HG03432 (cell line): ENCODE data around the gene ARX.

ENCODE experiments used
- ATAC-seq: cut with Tn5 transposase; IDR thresholded peaks from one replicate; pipeline ENCODE4 v1.9.1; 2021; ENCODE audit warnings: mild to moderate bottlenecking, moderate library complexity; ENCODE audit not compliant: unreplicated experiment

Gene ARX

DNA sequence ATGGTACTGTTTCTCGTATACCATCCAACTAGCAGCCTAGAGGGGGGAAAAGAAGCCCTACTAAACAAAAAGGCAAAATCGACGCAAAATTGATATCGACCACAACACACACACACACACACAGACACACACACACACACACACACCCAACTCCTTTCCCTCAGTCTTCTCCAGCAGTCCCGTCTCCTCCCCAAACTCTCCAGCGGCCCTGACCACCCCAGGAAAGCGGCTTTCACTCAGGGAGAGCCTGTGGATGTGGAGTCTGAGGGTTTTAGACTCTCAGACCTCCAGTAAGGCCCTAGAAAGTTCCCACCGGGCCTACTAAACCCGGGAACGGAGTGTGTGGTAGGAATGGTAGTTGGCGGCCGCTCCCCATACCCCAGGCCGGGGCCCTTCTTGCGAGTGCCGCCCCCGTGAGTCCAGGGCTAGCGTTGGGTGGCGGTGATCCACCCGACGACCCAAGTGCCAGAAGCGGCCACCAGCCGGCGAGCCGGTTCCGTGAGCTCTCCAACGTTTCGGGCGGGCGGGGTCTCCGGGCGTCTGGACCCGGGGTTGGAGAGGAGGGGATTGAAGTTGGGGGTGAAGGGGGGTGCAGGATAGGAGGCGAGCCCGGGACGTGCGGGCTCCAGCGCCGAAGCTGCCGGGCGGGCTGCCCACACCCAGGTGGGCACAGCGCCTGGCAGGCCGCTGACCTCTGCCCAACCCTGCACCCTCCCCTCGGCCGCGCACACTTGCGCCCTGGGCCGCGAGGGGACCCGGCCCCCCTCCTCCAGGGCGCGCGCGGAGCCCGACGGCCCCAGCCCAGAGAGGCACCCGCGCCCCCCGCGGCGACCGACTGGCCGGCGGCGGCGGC, 13.7 kb downstream of the ARX start:
- ATAC-seq = no peak

DNA sequence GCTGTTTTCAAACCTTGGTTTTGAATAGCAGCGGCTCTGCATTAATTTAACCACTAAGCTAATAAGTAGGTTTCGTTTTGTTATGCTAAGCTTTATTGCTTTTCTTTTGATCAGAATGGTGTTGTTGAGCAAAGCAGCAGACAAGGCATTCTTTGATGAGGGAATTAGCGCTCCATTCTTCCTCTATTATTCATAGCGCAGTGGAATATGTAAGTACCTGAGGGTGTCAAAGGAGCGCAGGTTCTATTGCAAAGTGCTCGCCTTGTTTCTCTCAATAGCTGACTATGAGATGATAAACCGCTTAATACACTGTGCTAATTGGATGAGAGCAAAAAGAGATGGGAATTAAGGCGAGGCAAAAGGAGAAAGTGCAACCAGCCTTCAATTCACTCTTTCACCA, 16.3 kb downstream of the ARX start:
- ATAC-seq = no peak

DNA sequence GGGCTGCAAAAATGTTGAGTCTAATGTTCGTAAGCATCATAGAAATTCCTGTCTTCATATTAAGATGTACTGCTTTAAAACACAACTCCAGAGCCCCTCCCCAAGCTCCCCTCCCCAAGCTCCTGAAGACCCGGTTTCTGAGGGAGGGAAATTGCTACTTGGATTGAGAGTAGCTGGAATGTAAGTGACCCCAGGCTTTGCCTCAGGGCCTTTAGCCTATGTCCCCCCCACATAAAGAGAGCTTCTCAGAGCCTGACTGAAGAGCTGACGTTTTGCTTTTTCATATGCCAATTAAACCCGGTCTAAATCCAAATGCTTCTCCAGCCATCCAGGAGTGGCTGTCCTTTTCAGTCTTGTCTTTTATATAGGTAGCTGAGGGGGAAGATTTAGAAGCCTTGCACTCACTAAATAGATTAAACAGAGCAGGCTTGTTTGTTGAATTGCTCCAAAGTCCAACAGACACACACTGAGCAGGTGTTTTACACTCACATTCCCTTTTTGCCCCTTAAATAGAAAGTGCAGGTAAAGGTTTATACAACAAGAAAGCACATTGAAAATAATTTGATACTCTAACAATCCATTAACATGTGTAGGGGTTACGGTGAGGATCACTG, 19.6 kb downstream of the ARX start:
- no peak for ATAC-seq

DNA sequence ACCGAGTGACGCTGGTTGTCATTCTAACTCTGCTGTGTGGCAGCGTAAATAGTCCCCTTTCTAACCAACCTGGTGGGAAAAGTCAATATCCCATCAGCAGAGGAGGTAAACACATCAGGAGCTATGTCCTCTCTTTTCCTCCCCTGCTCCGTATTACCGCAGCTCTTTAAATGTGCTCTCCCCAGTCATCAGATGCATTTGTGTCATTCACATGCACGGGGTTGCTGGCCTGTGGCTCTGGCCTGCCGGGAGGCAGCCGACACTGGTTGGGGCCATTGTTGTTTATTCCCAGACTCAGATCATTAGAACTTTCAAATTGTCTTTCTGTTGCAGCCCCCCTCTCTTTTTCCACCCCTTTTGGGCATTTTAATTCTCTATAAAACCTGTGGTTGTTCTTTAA, 21.9 kb downstream of the ARX start:
- ATAC-seq = no peak

DNA sequence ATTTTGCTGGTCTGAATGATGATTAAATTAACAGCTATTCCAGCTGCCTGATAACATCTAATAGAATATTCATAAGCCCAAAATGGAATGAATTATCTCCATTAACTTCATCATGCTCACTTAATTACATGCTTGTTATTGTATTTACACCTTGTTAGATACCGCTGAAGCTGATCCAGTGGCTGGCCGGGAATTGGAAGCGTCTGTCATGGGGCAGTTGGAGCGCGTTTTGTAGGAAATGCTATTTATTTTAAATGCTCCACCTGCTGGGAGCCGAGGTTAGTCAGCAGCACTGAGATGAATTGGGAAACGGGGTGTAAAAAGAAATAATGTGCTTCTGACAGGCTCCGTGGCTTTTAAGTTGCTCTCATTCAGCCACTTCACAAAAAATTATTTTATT, 25.2 kb downstream of the ARX start:
- no peak for ATAC-seq

DNA sequence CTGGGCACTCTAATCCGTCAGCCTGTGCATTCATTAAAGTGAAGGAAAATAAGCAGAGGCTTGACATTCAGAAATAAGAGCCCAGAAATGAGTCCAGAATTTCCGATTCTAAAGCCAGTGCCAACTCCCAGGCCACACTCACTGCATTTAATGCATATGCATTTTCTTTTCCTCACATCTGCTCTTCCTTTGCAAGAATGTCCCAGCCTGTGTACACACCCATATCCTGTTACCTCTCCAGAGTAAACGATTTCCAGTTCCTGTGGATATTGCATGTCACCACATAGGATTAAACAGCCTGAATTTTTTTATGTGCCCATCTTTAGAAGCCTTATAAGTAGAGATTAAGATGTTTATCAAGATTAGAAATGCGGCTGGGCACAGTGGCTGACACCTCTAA, 27.5 kb downstream of the ARX start:
- ATAC-seq = no peak

DNA sequence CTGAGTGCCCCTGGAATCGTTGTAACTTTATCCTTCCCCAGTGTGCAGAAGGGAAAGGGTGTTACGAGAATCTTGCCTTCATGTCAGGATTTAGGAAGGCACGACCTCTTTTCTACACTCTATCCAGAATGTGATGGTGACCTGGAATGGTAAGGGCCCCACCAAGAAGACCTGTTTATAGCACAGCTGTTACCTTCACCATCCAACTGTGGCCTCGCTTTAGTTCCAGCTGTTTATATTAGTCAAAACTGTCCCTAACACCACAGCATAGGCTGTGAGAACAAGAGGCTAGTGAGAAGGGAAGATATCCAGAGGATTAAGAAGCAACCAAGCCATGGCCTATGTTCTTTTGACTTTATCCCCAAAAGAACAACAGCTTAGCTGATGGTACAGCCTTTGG, 28.0 kb downstream of the ARX start:
- ATAC-seq = no peak

DNA sequence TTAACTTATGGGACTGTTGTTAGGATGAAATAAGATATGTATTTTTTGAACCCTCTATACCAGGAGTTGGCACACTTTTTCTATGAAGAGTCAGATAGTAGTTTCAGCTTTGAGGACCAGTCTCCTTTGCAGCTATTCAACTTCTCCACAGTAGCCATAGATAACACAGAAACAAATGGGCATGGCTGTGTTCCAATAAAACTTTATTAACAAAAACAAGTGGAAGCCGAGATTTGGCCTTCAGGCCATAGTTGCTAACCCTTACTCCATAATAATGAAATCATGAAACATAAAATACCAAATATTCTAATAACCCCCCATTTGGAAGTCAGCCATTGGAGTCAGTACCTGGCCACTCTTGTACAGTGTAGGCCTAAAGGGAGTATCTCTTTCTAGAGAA, 30.6 kb downstream of the ARX start:
- no peak for ATAC-seq

DNA sequence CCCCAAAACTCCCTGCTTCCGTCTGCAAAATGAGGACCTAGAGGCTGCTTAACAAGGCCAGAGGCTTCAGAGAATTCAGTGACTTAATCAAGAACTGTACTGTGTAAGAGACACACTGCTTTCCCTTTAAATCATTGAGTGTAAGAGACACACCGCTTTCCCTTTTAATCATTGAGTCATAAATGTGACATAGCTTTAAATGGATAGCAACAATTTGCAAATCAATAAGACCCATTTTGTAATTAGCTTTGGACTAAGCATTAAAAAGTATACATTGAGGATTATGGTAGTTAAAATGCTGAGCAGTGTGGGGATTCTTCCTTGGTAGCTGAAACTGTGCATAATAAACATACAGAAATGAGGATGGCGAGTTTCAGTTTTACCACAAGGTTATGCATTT, 31.8 kb downstream of the ARX start:
- ATAC-seq = no peak

DNA sequence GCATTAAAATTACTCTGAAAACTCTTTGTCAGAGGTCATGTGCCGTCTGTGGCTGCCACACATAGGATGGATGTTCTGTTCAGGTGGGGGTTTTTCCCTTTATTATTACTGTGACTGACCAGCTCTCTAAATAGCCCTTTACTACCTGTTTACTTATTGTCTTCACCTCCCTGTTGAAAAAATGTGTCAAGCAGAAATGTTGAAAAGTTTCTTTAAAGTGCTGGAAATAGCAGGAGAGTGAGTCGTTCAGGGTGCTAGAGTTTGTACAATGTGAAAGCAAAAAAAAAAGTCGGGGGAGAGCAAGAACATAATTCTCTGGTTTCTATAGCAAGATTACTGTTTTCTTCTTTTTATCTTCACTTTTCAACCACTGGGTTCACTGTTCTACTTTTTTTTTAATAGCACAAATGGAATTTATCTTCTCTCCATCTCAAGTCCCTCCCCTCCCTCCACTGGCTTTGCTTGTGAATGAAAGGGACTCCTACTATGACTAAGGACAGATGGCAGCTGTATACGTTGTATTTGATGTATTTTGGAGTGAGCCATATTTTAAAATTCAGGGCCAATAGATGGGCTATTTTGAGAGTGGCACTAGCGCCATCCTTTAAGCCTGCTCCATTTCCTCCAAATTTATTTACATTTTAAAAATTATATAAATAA, 33.3 kb downstream of the ARX start:
- no peak for ATAC-seq

DNA sequence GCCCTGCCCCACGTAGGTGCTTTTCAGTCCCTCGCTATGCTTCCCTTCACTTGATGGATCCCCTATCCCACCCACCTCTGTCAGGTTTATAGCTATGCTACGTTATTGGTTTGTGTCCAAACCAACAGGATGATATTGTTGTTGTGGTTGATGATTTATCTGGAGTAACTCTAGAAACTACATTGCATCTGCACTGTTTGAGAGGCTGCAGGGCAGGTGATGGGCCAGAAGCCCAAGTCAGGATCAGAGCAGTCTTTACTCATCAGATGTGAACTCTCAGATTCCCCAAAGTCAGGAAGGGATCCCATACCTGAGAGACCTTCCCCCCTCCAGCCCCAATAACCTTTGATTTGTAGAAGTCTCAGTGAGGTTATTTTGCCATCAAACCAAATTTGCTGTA, 34.7 kb downstream of the ARX start:
- ATAC-seq = no peak

DNA sequence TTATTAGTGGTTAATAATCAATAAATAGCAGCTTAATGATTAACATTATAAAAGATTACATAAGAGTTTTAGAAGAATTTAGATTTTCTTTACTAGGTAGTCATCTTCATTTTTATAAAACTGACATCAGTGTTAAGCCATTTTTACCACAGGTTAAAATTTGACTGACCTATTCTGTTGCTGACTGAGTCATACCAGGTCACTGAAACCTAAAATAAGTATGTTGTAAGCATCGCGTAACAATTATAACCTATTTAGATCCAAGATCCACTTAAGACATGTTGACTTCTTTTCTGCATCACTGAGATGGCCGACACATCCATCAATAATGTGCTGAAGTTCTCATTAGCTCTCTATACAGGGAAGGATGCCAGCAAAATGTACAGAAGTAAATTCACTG, 36.7 kb downstream of the ARX start:
- ATAC-seq = no peak

DNA sequence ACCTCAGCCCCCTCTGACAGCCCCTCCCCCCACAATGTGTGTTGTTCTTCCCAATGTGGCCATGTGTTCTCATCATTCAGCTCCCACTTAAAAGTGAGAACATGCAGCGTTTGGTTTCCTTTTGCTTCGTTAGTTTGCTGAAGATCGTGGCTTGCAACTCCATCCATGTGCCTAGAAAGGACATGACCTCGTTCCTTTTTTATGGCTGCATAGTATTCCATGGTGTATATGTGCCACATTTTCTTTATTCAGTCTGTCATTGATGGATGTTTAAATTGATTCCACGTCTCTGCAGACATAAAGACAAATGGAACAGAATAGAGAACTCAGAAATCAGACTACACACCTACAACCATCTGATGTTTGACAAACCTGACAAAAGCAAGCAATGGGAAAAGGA, 46.0 kb downstream of the ARX start:
- no peak for ATAC-seq

DNA sequence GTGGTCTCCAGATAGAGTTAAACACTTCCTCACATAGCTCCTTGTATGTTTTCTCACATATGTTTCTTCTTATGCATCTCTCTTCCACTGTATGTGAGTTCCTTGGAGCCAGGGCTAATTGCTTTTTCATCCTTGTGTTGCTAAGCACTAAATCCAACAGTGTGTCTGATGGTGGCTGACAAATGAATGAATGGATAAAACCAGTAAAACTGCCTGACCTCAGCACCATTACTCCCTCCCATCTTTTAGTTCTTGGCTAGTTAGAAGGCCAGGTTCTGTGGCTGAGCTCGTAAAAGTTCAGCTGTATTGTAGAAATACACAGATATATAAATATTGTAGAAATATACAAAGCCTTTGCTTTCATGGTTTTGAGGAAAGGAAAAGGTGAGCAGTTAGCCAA, 50.4 kb downstream of the ARX start:
- ATAC-seq = no peak

DNA sequence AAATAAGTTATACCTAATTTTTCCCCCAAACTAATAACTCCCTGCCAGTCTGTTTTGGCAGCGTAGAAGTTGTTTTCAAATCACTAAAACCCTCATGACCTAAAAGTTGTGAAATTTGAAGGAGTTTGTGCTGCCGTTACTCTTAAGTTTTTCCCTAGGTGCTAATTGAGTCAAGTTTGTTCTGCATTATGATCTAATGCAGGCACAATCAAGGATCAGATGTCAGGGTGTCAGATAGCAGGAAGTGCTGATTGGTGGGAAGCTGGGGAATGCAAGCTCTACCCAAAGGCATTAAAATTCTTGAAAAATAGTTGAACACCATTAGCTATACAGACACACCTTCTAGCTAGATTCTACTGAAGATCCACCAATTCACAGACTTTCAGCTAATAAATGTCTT, 51.9 kb downstream of the ARX start:
- no peak for ATAC-seq

DNA sequence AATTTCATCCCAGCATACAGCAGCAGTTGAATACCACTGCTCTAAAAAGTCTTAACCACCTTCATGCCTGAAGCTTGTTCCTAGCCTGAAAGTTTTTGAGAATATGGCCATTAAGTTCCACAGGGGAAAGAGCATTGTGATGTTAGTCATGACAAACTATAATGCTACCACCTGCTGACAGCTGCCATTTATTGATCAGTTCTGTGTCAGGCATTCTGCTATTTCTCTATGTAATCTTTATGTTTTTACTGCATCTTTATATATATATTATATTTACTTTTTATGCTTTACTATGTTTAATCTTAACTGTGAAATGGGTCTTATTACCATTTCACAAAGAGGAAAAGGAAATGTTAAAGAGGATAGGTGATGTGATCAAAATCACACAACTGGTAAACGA, 54.0 kb downstream of the ARX start:
- ATAC-seq = no peak

DNA sequence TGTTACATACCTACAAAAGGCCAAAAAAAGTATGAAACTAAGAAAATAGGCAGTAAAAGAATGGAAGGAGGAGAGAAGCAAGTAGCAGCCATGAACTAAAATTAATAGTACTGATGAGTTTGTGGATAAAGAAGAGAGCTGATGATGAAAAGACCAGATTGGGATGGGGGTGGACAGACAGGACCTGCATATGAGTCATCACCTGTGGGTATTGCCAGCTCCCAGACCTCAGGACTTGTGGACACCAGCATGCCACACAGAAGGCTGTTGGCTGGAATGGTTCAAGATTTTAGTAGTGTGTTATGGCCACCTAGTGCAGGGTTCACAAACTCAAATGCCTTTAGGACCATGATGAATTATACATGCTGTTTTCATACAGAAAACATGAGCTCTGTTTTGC, 58.9 kb downstream of the ARX start:
- ATAC-seq = no peak

DNA sequence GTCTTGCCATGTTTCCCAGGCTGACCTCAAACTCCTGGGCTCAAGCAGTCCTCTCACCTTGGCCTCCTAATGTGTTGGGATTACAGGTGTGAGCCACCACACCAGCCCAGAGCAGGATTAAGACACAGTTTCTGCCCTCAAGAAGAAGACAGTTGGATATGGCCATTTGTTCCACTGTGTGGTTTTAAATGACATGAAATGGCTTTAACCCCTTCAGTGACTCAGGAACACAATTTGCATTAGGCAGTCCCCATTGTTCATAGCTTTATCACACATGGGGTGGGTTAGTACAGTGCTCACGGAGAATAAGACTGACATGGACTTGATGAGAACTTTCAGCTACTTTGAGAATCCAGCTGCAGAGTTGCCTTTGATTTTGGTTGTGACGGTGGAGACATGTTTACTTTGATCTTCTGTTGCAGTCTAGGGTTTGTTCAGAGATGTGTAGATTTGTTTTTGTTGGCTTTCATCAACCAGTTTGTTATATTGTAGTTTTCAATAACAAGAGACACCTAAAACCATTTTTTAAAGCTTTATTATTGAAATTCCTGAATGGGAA, 60.3 kb downstream of the ARX start:
- ATAC-seq = no peak

DNA sequence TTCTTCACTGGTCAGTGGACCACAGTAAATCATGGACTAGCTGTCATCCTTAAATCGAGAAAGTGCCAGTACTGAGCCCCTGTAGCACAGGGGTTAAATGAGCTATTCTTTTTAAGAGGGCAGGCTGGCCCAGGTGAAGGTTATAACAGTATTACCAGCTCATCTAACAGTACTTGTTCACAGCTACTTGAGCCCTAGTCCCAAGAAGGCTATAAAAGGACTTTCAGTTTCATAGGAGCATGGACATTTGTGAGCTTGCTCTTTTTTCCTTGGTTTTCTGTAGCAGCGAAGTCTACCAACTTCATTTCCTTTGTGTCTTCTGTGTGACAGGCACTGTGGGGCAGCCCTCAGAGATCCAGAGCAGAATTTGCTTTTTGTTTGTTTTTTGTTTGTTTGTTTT, 61.0 kb downstream of the ARX start:
- ATAC-seq = no peak
